Stimulated activated CD4-positive, alpha-beta T cell treated with anti-CD3 and anti-CD28 coated beads, TNF-alpha, amount 100 ng/mL, for 4 hours (primary cell): ENCODE measurements around the gene BCAS1.
A peak's percentile ranks its signal among the peaks of the same experiment; 100 is the strongest.

Source experiments
- DNase-seq, 3 experiments: peaks; one replicate each; pipeline ENCODE4 v3.0.0-alpha.2; 2020; ENCODE audit warnings: low read depth in 3 of 3

The BCAS1 gene

DNA sequence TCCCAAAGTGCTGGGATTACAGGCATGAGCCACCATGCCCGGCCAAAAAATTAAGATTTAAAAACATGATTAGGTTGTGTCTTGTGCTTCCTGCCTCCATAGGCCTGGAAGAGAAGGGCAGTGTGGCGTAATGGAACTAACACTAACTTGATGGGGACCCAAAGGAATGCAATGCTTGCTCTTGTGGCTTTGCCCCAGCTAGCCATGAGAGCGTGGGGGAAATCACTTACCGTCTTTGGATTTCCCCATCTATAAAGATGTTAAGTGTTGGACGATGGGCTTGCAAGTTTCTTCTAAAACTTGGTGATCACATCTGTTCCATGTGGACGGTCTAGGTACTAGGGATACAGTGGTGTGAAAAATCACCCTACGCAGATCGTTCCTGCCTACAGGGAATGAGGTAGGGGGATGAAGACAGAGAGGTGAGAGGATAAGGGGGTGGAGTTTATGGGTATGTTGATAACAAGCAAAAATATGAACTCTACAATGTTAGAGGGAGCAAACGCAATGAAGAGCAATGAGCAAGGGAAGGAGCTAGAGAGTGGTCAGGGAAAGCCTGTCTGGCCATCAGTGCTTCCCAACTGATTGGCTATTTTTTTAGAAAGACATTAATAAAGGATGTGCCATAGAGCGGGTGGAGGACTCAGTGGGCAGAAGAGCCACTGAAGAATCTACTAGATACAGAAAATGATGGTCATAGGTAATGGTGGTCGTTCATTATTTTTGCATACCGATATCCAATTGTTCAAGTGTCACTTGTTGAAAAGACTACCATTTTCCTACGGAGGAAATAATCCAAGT lies 165.2 kb downstream of the BCAS1 start:
- no peak for DNase-seq

DNA sequence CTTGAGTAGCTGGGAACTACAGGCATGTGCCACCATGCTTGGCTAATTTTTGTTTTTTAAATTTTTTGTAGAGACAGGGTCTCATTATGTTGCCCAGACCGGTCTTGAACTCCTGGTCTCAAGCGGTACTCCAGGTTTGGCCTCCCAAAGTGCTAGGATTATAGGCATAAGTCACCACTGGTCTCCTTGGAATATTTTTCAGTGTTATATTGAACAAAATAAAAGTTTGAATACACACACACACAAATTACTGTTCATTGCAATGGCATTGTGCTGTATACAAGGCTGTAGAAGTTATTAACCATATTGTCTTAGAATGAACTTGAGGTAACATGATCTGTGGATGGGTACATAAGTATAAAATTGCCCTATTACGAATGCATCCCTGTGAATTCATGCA lies 166.1 kb downstream of the BCAS1 start:
- no peak for DNase-seq

DNA sequence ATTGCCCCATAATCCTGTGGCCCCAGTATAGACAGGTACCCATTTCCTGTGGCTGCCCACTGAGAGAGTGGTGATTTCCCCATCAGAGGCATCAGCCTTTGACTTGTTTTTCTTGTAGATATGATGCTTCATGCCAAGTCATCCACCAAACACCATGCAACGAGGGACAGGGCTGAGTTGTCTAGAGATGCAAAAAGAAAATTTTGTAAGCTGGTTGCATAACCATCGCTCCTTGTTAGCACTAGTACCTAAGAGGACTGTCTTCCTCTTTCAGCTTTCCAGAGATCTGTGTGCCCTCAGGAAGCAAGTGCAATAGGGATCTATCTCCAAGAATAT lies 166.8 kb downstream of the BCAS1 start:
- no peak for DNase-seq

DNA sequence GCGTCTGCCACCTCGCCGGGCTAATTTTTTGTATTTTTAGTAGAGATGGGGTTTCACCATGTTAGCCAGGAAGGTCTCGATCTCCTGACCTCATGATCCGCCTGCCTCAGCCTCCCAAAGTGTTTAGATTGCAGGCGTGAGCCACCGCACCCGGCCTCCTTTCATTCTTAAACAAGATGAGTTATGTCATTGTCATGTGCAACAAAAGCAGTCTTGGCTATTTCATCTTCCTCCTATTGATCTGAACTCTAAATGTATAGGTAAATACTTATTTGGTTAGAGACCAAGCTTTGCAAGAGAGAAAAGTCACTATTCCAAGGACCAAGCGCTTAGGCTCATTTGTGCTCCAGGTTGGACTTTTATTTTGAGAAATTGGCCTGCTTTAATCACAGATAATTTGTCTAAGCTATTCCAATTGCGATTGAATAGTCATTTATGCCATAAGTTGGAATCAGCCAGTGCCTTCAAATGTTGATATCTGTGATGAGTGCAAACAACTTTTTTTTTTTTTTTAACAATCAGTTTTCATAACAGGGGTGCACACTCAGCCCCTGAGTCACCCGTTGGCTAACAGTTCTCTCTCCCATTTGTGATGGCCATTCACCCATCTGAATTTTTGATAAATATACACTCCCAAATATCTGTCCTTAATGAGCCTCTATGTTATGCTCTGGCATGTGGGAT lies 167.3 kb downstream of the BCAS1 start:
- DNase-seq, result no peak

DNA sequence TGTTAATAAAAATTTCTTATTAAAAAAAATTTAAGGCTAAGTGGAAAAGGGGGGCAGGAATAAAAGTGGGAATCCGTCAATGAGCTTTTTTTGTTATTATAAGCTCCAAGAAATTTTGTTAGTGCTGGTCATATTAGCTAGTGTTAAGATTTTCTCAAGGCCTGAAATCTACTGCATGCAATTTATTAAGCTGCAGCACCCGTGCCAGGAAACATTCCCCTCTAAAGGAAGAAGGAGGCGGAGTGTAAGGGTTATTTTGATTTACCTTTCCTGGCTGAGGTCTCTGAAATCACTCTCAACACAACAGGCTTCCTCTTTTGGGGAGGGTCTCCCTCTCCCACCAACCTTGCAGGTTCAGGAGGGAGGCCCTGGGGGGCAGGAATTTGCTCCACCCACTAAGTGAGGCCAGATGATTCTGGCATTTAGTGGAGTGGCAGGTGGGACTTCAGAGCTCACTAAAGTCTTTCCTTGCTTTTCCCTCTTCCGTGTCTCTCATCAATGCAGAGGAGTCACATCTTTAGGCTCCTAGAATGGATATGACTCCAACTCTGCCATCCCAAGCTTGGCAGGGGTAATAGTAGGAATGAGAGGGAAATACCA lies 168.8 kb downstream of the BCAS1 start:
- no peak for DNase-seq

DNA sequence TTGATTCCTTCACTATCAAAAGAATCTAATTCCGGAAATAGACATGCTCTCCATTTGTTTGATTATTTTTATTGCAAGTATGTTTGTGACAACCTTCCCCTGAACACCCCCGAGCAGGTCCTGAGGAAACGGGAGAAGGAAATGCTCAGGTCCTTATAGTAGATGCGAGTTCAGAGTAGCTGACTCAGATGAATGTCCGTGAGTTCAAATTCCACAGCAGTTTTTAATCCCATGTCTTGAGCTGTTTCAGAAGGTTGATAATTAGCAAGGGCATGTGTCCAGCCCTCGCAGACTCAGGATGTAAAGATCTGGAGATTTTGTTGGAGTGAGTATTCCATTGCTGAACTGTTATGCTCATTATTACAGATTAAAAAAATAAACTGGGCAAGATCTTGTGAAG lies 169.3 kb downstream of the BCAS1 start:
- DNase-seq, result no peak

DNA sequence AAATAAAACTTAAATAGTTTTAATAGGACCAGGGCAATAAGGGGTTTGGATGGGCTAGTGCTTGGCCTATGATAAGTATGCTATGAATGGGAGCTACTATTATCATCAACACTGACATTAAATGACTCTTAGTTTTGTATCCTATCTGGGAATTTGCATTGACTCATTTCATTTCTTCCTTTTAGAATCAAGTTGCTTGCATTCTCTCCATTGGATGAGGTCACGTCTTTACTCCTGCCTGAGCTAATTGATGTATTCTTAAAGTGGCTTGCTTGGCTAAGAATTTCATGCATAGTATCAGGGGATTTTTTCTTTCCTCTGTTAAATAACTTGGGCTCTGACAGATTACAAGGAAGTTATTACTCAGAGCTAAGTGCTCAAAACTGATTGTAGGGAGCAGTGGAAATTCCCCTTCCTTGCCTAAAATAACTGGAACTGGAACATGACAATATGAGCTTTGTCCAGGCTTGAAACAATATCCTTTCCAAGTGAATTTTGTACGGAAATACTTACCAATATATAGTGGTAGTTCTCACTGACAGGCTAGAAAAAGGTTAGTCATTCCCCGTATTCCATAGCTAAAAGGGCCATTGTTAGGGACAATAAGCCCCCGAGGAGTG lies 169.9 kb downstream of the BCAS1 start:
- DNase-seq, result no peak

DNA sequence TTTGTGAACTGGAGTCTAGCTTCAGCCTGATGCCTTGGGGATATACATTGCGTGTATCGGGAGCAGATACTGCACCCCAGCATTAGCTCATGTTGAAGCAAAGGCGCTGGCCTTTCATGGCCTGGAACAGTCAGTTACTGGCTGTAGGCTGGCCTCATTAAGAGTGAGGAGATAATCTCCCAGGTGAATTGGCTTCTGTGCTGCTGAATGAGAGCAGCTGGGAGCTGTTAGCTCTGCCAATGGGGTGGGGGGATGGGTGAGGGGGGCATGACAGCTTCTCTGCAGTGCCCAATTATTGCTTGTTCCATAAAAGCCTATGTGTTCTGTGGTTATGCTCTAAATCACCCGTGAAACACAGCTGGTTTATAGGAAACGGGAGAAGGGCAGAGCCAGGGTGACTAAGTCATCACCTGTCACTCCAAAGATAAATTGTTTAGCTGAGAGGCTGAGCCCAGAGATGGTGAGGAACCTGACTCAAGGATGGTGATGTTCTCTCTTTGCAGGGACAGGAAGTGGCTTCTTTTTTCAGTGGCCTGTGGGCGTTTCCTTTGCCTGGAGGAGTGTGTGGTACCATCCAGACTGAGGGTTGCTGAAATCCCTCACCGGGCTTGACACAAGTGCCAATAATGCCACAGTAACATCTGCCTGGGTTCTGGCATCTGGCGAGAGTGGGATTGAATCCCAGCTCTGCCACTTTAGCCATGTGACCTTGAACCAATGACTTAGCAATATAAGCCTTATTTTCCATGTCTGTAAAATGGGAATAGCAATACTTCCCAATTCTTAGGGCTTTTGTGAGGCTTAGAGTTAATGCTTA lies 170.8 kb downstream of the BCAS1 start:
- peak in 2 of 3 experiments; percentile 63 to 73 for DNase-seq

DNA sequence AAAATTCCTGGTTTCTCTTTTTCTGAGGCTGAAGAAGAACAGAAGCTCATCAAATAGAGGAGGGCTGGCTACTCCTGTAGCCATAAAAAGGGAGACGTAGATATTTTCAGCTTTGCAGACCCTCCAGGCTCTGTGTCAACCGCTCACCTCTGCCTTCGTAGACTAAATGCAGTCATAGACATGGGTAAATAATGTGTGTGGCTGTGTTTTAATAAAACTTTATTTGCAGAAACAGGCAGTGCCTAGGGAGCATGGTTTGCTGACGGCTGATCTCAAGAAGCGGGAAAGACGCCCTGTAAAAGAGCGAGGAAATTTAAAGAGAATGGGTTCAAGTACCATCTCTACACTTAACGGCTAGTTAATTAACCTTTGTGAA lies 171.8 kb downstream of the BCAS1 start:
- no peak for DNase-seq

DNA sequence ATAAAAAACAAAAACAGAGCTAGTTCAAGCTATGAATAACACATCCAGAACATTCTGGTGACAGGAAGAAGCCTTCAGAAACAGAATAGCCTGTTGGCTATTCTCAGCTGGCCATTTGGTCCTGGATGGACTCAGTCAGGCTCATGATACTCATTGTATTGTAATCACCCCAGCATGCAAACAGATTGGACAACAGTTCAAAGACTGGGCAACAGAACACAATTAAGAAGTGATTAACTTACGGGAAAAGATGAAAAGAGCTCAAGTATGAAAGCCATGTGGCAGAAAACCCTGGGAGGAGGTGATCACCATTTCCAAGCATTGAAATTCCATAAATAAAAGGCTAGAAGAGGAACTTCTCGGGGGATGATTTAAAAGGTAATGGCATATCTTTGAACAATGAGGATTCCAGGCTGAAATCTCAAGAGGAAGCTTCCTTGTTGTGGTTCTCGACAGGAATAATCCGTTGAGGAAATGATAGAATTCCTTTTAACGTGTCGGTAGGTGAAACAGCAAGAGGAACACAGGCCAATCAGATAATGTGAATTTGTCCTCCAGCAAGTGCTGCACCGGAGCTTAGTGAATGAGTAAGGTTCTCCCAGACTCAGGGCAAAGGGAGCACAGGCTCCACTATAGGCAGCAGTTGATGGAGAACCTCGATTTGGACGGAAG lies 172.4 kb downstream of the BCAS1 start:
- DNase-seq, result no peak

DNA sequence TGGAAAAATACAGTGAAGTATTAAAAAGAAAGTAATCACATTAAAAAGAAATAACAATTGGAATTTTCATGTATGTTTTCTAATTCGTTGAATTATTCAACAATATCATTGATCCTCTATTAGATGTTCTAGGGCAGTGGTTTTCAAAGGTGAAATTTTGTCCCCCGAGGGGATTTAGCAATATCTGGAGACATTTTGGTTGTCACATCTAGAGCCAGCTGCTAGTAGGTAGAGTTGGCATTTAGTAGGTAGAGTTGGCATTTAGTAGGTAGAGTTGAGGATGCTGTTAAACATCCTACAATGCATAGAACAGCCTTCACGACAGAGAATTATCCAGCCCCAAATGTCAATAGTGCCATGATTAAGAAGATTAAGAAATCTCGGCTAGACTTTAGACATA lies 173.7 kb downstream of the BCAS1 start:
- no peak for DNase-seq

DNA sequence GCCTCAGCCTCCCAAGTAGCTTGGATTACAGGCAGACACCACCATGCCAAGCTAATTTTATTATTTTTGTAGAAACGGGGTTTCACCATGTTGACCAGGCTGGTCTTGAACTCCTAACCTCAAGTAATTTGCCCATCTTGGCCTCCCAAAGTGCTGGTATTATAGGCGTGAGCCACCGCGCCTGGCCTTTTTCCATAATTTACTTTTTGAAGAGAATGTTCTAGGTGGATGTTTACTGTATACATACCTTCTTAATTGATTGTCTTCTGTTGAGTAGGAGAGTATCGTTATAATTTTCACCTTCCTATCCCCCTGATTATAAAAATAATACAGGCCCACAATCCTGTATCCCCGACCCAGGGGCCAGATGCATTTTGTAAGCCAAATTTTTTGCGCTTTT lies 174.4 kb downstream of the BCAS1 start:
- DNase-seq, result no peak

DNA sequence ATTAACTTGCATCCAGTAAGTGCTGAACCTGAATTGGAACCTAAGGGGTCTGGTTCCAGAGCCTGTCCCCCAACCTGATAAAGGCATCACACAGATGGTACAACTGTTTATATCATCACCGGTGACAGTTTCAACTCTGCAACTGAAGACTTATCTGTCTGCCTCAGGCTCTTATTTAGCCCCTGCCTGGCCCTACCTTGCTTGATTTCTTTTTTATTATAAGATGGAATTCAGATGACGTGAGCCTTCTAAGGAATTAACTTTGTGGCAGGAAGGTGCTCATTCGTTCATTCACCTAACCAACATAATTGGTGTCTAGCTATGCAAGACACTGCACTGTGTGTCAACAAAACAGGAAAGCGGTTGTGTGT lies 175.0 kb downstream of the BCAS1 start:
- DNase-seq, result no peak

DNA sequence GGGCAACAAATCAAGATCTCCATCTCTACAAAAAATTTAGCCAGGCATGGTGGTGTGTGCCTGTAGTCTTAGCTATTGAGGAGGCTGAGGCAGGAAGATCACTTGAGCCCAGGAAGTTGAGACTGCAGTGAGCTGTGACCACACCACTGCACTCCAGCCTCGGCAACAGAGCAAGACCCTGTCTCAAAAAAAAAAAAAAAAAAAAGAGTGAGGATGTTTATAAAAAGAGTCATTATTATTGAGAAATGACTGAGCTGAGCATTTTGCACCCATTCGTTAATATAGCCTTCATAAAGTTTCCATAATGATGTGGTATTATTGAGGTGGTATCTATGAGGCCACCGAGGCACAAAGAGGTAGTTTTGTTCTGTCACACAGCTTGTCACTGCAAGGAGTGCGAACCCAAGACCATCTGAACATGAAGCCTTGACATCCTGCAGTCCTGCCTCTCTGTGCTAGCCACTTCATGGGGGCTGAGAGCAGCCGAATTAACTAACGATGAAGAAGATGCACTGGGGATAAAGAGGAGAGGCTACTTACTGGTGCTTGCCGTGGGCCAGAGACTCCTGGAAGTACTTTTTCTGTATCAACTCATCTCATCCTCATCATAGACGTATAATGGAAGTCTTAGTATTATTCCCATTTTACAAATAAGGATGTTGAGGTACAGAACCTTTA lies 175.5 kb downstream of the BCAS1 start:
- no peak for DNase-seq
